Head of caudate nucleus (tissue), 42 donors: ENCODE measurements around the gene SLC30A1.
A peak's percentile ranks its signal among the peaks of the same experiment; 100 is the strongest.
"Not testable (repeated sequence)": the region's sequence is repeated elsewhere in the genome, so short reads cannot be mapped to it uniquely, and the experiment has no call there.

ENCODE experiments used
- DNase-seq, 42 donors: peaks; one replicate each; pipeline versions ENCODE4 v3.0.0 to v3.0.0-alpha.2; 2020 to 2021; ENCODE audit warnings: mixed read lengths in 7 of 42
- intact Hi-C: fragments of 100-400 bp; cut with DNase I; formaldehyde crosslinking; loops from one replicate; pipeline ENCODE4 v1.15.0; 2022

SLC30A1 gene

GRCh38 chr1:211564084-211564483, 14.9 kb downstream of the SLC30A1 start:
- DNase-seq, result no peak
- intact Hi-C loops, result no loop called here

DNA sequence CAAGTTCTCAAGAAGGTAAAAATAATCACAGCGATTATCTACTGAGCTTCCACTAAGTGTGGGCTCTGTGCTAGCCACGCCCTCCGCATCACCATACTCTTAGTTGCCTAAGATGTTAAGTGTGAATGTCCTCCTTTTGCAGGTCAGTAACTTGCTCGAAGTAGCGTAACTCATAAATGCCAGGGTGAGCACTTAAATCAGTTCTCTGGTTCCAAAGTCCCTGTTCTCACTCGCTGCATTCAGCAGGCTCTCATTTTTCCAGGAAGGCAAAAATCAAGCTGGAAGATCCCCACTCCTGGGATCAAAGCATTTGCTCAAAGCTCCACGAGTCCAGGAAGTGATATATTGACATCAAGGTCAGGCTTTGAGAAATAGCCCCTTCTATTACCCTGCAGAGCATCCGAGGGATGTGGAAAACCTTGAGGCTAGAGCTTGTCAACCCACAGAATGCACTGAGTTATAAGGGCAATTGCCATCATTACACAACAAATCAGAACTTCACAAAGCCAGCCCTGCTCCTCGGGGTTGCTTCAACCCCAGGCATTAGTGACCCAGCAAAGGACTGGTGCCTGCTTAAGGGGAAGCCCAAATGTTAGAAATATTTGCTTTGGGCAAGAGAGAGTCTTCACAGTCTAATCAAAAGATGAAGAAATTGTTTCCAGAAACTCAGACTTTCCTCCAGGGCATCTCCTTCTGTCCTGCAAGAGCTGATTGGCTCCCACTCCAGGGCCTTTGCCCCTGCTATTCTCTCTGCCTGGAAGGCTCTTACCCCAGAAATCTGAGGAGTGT, 19.5 kb downstream of the SLC30A1 start:
- intact Hi-C loops, result no loop called here
- peak in 2 of 42 donors; percentile 12 to 21 for DNase-seq

DNA sequence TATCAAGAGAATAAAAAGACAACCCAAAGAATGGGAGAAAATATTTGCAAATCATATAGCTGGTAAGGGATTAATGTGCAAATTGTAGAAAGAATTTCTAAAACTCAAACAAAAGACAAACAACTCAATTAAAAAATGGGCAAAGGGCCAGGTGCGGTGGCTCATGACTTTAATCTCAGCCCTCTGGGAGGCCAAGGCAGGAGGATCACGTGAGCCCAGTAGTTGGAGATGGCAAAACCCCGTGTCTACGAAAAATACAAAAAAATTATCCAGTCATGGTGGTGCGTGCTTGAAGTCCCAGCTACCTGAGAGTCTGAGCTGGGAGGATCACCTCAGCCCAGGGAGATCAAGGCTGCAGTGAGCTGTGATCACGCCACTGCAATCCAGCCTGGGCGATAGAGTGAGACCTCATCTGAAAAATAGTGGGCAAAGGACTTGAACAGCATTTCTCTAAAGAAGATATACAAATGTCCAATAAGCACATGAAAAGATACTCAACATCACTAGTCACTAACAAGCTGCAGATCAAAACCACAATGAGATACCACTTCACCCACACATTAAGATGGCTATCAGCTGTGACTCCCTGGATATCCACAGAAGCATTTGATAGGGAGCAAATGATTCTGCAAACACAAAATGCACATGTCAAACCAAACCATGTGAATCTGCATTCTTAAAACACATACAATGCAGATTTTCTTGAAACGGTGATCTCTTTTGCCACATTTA, 20.9 kb downstream of the SLC30A1 start:
- peak in 2 of 42 donors; percentile 15 to 30 for DNase-seq
- intact Hi-C loops, result no loop called here

GRCh38 chr1:211553549-211553948, 25.4 kb downstream of the SLC30A1 start:
- peak in 3 of 42 donors; percentile 7 to 34 (median 20) for DNase-seq
- intact Hi-C loops, result no loop called here

DNA sequence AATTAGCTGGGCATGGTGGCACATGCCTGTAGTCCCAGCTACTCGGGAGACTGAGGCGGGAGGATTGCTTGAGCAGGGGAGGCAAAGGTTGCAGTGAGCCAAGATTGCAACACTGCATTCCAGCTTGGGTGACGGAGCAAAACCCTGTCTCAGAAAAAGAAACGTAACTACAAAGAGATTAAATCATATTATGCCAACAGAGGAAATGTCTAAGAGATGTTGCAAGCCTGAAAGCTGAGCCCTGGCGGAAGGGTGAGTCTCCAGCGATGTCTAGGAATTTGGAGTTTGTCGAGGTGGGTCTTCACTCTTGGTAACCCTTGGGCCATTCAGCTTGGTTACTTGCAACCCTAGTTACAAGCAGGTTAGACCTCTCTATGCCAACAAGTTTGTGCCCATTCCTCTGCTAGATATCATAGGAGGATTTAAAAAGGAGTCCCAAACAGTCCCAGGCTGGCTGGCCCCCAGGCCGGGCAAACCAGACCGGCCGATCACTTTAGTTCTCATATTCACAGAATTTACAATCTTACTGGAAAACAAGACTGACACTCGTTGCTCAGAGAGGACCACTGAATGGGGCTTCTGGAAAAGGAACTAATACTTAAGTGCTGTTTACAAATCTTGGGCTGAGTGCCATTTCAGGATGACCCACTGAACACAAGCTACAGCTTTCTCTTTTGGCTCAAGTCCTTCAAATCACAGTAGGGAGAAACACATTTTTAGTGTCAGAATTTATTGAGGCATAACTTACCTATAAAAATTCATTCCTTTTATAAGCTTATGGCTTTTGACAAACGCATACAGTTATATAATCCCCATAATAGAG, 27.1 kb downstream of the SLC30A1 start:
- DNase-seq, result peak in 3 of 42 donors; percentile 8 to 38 (median 33)
- intact Hi-C loops, result no loop called here

DNA sequence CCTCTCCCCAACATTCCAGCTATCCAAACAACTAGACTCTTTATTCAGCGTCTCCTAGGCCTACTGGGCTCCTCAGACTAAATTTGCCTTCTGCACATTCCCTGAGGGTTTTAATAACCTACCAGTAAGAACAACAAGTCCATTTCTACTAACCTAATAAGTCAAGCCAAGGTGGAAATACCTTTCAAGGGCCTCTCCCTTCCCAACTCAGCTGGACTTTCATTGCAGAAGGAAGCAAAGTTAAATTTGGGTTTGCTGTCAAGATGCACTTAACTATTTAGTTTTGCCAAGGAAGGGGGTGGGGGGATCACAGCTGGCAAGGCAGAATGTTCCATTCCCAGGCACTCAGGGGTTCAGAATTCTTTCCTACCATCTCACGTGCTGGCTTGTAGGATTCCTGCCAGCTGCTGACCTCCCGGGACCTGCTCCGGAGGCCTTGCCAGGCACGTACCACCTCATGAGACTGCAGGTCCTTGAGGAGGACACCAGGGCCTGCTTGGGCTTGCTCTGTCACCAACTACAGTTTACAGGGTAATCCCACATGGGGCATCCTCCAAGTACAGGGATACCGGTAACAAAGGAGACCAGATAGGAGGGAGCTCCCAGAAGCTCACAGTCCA, 29.8 kb downstream of the SLC30A1 start:
- DNase-seq, result peak in 2 of 42 donors; percentile 27 to 33
- intact Hi-C loops, result no loop called here

GRCh38 chr1:211548321-211549091, 30.5 kb downstream of the SLC30A1 start:
- peak; percentile 50 to 98 (median 85) for DNase-seq
- intact Hi-C loops, result no loop called here

- peak in 1 of 42 donors; percentile 19 for DNase-seq
- intact Hi-C loops, result no loop called here
Measured at GRCh38 chr1:211547710-211548109, 31.3 kb downstream of the SLC30A1 start.

DNA sequence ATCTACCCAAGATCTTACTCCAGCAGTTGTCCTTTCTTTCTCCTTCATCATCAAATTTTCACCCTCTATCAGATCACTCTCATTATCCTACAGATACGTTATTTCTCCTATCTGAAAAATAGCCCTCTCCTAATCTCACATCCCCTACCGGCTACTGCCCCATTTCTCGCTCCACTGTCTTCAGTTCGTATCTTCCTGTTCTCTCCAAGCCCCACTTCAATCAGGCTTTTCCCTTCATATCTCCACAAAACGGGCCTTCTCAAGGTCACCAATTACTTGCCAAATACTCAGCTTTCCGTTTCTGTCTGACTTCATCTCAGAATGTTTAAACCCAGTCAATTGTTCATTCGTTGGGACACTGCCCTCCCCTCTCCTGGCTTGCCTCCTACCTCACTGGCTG, 32.4 kb downstream of the SLC30A1 start:
- intact Hi-C loops, result no loop called here

GRCh38 chr1:211543025-211543424, 35.9 kb downstream of the SLC30A1 start:
- intact Hi-C loops, result no loop called here
- DNase-seq, result no peak

More for the DNA sequence above, 32.4 kb downstream of the SLC30A1 start:
- peak in 1 of 42 donors; percentile 4 for DNase-seq

DNA sequence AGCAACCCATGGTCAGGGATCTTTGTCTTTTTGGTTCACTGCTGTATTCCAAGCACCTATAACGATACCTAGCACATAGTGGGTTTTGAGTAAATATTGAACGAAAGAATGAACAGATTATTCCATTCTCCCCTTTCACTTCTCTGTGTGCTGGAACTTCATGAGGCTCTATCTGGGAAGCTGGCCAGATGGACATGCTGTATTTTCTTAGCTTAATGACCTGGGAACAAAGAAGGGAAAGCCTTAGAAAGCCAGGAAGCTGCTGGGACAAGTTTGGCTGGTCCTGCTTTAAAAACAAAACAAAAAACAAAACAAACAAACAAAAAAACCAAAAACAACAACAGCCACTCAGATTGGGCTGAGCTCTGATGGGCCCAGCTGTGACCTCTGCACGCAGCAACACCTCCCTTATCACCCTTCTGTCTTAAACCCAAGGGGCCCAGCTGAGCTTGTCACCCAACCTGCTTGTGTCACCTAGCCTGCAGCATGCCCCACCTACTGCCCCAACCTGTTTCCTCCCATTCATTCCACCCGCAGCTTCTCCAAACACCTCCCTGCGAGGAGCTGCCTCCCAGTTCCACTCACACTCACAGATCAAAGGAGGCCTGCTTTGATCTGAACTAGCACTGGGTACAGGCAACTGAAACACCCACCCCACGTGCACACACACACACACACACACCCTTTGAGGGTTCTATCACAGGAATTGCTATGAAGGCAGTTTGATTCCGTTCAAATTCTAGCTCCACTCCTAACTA, 37.1 kb downstream of the SLC30A1 start:
- intact Hi-C loops, result no loop called here

DNA sequence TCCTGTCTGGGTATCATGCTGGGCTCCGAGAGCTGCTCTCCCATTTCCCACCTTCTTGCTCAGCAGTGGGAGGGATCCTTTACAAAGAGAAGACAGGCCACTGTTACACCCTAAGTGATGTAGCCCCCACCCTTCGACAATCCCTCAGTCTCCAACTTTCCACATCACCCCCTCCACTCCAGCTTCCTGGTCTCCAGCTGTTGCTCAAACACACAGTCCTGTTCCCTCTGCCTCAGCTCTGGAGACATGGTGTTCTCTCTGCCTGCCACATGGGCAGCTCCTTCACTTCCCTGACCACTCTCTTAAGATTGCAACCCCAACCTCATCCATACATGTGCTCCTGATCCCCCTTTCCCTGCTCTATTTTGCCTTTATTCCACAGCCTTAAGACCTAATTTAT, 37.7 kb downstream of the SLC30A1 start:
- intact Hi-C loops, result no loop called here
- no peak for DNase-seq

More for the DNA sequence above, 37.1 kb downstream of the SLC30A1 start:
- peak in 35 of 42 donors; percentile 26 to 84 (median 54) for DNase-seq

DNA sequence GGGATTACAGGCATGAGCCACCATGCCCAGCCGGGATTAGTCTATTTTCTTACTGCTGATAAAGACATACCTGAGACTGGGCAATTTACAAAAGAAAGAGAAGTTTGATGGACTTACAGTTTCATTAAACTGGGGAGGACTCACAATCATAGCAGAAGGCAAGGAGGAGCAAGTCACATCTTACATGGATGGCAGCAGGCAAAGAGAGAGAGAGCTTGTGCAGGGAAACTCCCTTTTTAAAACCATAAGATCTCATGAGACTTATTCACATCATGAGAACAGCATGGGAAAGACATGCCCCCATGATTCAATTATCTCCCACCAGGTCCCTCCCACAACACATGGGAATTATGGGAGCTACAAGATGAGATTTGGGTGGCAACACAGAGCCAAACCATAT, 38.1 kb downstream of the SLC30A1 start:
- DNase-seq, intact Hi-C loops: not testable (repeated sequence)

- intact Hi-C loops, result no loop called here
- DNase-seq, result no peak
Measured at GRCh38 chr1:211538287-211538686, 40.7 kb downstream of the SLC30A1 start.

DNA sequence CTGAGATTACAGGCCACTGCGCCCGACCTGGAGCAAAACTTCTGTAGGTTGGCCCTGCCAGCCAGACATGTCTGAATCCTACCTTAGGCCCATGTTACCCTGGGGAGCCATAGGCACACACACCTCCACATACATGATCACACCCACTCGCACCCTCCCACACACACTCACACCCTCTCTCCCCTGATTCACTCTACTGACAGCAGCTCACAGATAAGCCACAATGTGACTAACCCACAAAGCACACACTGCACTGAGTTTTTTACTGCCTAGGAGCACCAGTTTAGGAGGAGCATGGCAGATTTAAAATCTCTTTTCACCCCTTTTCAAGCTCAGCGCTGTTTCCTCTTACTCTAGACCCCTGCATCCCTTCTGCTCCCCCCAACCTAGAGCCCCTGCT, 41.7 kb downstream of the SLC30A1 start:
- intact Hi-C loops, result no loop called here
- DNase-seq, result peak in 39 of 42 donors; percentile 17 to 81 (median 56)

DNA sequence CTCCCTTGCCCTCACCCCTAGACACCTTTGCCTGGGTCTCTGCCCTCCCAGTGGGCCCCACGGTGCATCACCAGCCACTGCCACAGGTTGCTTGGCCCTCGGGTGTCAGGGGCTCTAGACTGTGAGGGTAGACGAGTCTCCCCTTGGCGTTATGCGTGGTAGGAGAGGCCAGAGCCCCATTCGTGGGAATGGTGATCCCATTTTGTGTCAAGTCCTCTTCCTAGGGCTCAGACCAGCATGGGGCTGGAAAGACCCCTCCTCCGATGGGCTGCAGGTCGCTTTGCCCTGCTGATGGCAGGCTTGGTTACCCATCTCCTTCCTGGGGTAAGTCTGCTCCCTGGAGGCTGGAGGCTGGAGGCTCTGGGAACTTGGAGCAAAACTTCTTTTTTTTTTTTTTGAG, 42.4 kb downstream of the SLC30A1 start:
- DNase-seq, result no peak

GRCh38 chr1:211535346-211535745, 43.6 kb downstream of the SLC30A1 start:
- intact Hi-C loops, result no loop called here

More for the DNA sequence above, 42.4 kb downstream of the SLC30A1 start:
- intact Hi-C loops, result no loop called here

More at GRCh38 chr1:211535346-211535745, 43.6 kb downstream of the SLC30A1 start:
- DNase-seq, result no peak
